ENCODE data around the gene CCDC195. TPM values are rescaled to one million over a fixed set of nuclear protein-coding genes. Genes with fewer than 3 reads are reported as not detected.

CCDC195 gene
- total and polyA plus RNA-seq, 7 donors = 1.5 TPM; not detected in 6

DNA sequence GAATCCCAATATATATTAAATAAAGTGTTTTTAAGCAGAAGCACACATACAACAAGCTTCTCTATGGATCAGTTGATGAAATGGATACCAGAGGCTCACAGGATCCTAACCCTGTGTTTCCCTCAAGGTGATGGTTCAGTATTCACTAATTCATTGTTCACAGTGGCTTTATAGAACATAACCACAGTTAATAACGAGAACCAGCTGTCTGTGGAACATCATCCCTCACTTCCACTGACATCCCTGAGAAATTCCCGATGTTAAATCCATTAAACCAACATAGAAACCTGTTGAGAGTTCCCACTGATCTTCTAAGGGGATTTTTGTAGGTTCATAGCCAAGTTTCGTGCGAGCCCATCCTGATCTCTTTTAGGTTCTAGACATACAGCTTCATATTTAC lies 29.0 kb downstream of the CCDC195 start:
- intact Hi-C loops (cut with DNase I) = no loop called here
- WGBS, 3 donors = 50 to 58% (median 53%) methylated on average over 4 of the region's 4 CpGs
- TF ChIP-seq CTCF (IDR thresholded peaks at IDR 0.05) = no peak
- DNase-seq (no peak), ATAC-seq (no peak)
- H3K27ac ChIP-seq = no peak overlapping the region
- H3K9me3 ChIP-seq = no peaks in the 10 kb centered on the region
- no peaks in the 10 kb centered on the region for H3K36me3 ChIP-seq (ENCODE audit: insufficient read depth in 1 of 2, low read depth in 1 of 2)
- no peaks in the 10 kb centered on the region for H3K4me1 ChIP-seq
- no peaks in the 10 kb centered on the region for H3K27me3 ChIP-seq (ENCODE audit: insufficient read depth in 3 of 3, low read length in 2 of 3)
- H3K4me3 ChIP-seq = no peak overlapping the region

DNA sequence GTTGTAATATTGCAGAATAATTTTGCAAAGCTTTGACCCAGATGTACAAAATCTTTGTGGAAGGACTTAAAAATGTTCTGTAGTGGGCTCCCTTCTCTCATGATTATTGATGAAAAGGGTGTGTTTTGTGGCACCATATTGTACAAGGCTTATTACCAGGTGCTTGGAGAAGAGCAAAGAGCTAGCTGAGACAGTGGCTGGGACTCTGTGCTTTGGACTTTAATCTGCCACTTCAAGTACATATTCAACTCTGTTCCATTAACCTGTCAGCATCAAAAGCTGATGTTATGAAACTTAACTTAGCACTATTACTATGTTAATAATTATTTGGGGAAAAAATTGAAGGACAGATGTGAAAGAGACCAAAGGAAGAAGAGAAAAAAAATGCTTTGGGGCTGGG lies 31.0 kb downstream of the CCDC195 start:
- Histone ChIP-seq H3K27ac (no peak overlapping the region), H3K9me3 (no peaks in the 10 kb centered on the region), H3K36me3 (ENCODE audit: insufficient read depth in 1 of 2, low read depth in 1 of 2) (no peaks in the 10 kb centered on the region), H3K4me3 (no peak overlapping the region), H3K27me3 (ENCODE audit: insufficient read depth in 3 of 3, low read length in 2 of 3) (no peaks in the 10 kb centered on the region), H3K4me1 (no peaks in the 10 kb centered on the region)
- no peak for TF ChIP-seq CTCF (IDR thresholded peaks at IDR 0.05)
- intact Hi-C loops (cut with DNase I) = no loop called here
- DNase-seq (no peak), ATAC-seq (no peak)

DNA sequence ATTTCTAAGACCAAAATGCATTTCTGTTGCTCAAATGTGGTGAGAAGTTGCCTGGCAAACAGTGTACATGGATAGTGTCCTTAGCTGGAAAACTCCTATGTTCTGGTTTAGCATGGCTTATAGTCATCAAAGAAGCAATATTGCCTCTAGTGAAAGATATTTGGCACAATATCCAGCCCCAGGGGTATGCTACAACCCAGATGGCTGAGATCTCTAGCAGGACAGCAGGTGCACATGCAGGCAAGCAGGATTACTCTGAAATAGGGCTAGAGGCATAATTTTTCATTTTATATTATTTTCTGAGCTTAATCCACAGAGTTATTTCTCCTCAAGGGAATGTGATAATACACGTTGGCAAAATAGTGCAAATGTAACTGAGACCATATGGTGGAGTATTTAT lies 34.0 kb downstream of the CCDC195 start:
- DNase-seq (no peak), ATAC-seq (no peak)
- Histone ChIP-seq H3K36me3 (ENCODE audit: insufficient read depth in 1 of 2, low read depth in 1 of 2) (no peaks in the 10 kb centered on the region), H3K4me1 (no peaks in the 10 kb centered on the region), H3K9me3 (no peaks in the 10 kb centered on the region), H3K27me3 (ENCODE audit: insufficient read depth in 3 of 3, low read length in 2 of 3) (no peaks in the 10 kb centered on the region), H3K4me3 (no peak overlapping the region), H3K27ac (no peak overlapping the region)
- 20 to 40% (median 26%) methylated on average over 1 of the region's 1 CpG for WGBS, 3 donors
- TF ChIP-seq CTCF (IDR thresholded peaks at IDR 0.05) = no peak
- intact Hi-C loops (cut with DNase I) = no loop called here

DNA sequence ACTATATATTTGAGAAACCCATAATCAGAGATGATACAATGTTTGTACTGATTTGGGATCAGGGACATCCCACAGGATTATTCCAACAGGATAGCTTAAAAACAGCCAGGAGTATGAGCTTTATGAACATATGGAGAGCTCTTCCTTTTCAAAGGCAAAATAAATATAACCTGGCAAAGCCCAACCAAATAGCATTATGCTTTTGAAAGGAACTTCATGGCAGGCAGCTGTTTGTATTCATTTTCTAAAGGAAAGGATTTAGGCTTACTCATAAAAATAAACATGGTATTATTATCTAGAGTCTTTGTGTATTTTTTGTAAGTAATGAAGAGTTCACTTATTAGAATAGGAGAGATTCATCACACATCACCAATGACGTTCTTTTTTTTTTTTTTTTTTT lies 44.4 kb downstream of the CCDC195 start:
- Histone ChIP-seq H3K27ac (no peak overlapping the region), H3K9me3 (no peaks in the 10 kb centered on the region), H3K4me1 (no peaks in the 10 kb centered on the region), H3K27me3 (ENCODE audit: insufficient read depth in 3 of 3, low read length in 2 of 3) (peaks cover 0 to 2% (median 0%) of the 10 kb centered on the region in 3 donors), H3K4me3 (no peak overlapping the region), H3K36me3 (ENCODE audit: insufficient read depth in 1 of 2, low read depth in 1 of 2) (no peaks in the 10 kb centered on the region)
- no peak for ATAC-seq
- no peak for DNase-seq
- no peak for TF ChIP-seq CTCF (IDR thresholded peaks at IDR 0.05)
- intact Hi-C loops (cut with DNase I) = no loop called here
- 55 to 69% (median 59%) methylated on average over 1 of the region's 1 CpG for WGBS, 3 donors

GRCh38 chr2:224670203-224670602 lies 46.0 kb downstream of the CCDC195 start:
- H3K27me3 ChIP-seq (ENCODE audit: insufficient read depth in 3 of 3, low read length in 2 of 3) = peaks cover 0 to 2% (median 0%) of the 10 kb centered on the region in 3 donors
- intact Hi-C loops (cut with DNase I) = no loop called here
- 94 to 100% (median 95%) methylated on average over 1 of the region's 1 CpG for WGBS, 3 donors
- no peak for TF ChIP-seq CTCF (IDR thresholded peaks at IDR 0.05)
- H3K4me3 ChIP-seq = no peak overlapping the region
- no peak overlapping the region for H3K27ac ChIP-seq
- H3K4me1 ChIP-seq = no peaks in the 10 kb centered on the region
- ATAC-seq (no peak), DNase-seq (no peak)
- H3K9me3 ChIP-seq = no peaks in the 10 kb centered on the region
- no peaks in the 10 kb centered on the region for H3K36me3 ChIP-seq (ENCODE audit: insufficient read depth in 1 of 2, low read depth in 1 of 2)

Data from psoas muscle (tissue), 8 donors.